ENCODE results near the gene ADAMTSL5. TPM values are rescaled to one million over a fixed set of nuclear protein-coding genes. Genes with fewer than 3 reads are reported as not detected.

ADAMTSL5 gene
- total and polyA plus RNA-seq, 2 of the 8 experiments (the other 6 are each of a cell fraction or from before 2014, with no cell fraction given) = 0.82 to 0.99 TPM

DNA sequence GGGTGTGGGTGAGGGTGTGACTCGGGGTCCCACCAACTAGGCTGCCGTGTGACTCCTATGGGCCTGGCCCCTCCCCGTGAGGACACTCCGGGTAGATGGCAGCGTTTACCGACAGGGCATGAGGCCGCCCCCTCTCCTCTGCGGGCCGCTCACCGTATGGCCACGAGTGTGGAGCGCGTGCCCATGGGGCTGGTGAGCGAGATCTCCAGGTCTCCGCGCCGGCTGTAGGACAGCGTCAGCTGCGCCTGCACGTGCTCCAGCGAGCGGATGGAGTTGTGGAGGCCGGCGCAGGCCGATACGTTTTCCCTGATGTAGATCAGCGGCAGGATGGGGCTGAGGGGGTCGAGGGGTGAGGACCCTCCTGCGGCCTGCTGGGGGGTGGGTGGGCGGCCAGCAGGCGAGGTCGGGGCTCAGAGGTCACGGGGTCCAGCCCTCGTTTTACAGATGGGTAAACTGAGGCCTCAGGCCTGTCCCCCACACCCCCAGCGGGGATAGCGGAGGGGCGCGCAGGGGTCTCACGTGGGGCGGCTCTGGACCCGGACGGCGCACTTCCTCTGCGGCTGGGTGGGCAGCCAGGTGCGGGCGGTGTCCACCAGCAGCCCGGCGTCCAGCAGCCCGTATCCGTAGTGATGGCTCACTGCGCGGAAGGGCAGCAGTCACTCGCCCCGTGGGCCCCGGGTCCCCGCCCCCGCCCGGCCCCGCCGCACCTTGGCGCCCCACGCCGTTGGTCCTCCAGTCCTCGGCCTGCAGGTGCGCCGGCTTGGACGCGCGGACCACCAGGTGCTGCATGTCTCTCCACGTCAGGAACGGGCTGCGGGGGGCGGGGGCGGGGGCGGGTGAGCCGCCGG lies 29.5 kb downstream of the ADAMTSL5 start:
- H3K79me2 ChIP-seq (ENCODE audit: control insufficient read depth in 1 of 2, insufficient read depth in 2 of 2, low read length in 2 of 2) = no peaks in the 10 kb centered on the region
- POLR2A ChIA-PET (ENCODE audit: partially characterized antibody) = no interaction called here
- no peak overlapping the region for H2BK12ac ChIP-seq (ENCODE audit: low read depth, low read length)
- CTCF ChIA-PET (ENCODE audit: partially characterized antibody) = no interaction called here
- H2BK120ac ChIP-seq (replicated peaks; ENCODE audit: low read depth, low read length) = no peak overlapping the region
- no peak overlapping the region for H3K14ac ChIP-seq (ENCODE audit: insufficient read length)
- peak overlapping the region; percentile 68; the same call in 1 of the 2 replicates for H4K8ac ChIP-seq (ENCODE audit: extremely low read depth, insufficient read depth, low read length)
- H3K36me3 ChIP-seq (ENCODE audit: control insufficient read depth in 2 of 4, insufficient read depth in 4 of 4, low read length in 3 of 4) = no peaks in the 10 kb centered on the region
- no peak overlapping the region for H3K4me2 ChIP-seq (ENCODE audit: insufficient read depth in 1 of 2, low read depth in 2 of 2, low read length in 2 of 2)
- H3K4me3 ChIP-seq (ENCODE audit: extremely low read depth in 1 of 4, insufficient read depth in 2 of 4, low read depth in 3 of 4, low read length in 4 of 4) = no peak overlapping the region
- H3K27me3 ChIP-seq (replicated peaks in 1 of 4; ENCODE audit: control insufficient read depth in 3 of 4, extremely low read depth in 1 of 4, insufficient read depth in 3 of 4, low read length in 3 of 4) = no peaks in the 10 kb centered on the region
- H2BK5ac ChIP-seq (ENCODE audit: low read depth, low read length) = no peak overlapping the region
- FAIRE-seq (no peak), DNase-seq (ENCODE audit: low read depth in 1 of 2, low spot score in 2 of 2) (no peak)
- H3K27ac ChIP-seq (ENCODE audit: low read depth, low read length) = no peak overlapping the region
- no peaks in the 10 kb centered on the region for H4K20me1 ChIP-seq (replicated peaks in 1 of 2; ENCODE audit: control insufficient read depth in 1 of 2, insufficient read depth in 2 of 2, low read length in 2 of 2)
- no peak overlapping the region for H2AFZ ChIP-seq (ENCODE audit: low read length)
- H3K9ac ChIP-seq (replicated peaks in 1 of 4; ENCODE audit: extremely low read depth in 1 of 4, low read depth in 3 of 4, low read length in 3 of 4) = no peak overlapping the region
- no peak overlapping the region for H2BK15ac ChIP-seq (ENCODE audit: low read length)
- H3K4me1 ChIP-seq (replicated peaks in 1 of 4; ENCODE audit: control insufficient read depth in 3 of 4, insufficient read depth in 4 of 4, low read length in 3 of 4) = no peaks in the 10 kb centered on the region
- no peak overlapping the region for H2AK5ac ChIP-seq (ENCODE audit: low read depth, low read length)
- no peak overlapping the region for H4K5ac ChIP-seq (ENCODE audit: insufficient read length, low read depth, low read length)
- H3K23ac ChIP-seq (ENCODE audit: insufficient read length) = no peak overlapping the region
- no peaks in the 10 kb centered on the region for H3K9me3 ChIP-seq (ENCODE audit: insufficient read depth in 2 of 2, low read depth in 1 of 2, low read length in 1 of 2)
- no peak overlapping the region for H2BK20ac ChIP-seq (ENCODE audit: low read length)
- H3K56ac ChIP-seq (replicated peaks; ENCODE audit: insufficient read length, low read depth, low read length) = no peak overlapping the region
- H3K23me2 ChIP-seq (ENCODE audit: low read depth, low read length) = peaks cover 4% of the 10 kb centered on the region; the same call in 1 of the 2 replicates
- H4K91ac ChIP-seq (replicated peaks; ENCODE audit: insufficient read length, low read length) = no peak overlapping the region
- WGBS, 2 experiments (ENCODE audit: extremely low coverage in 1 of 2, insufficient coverage in 1 of 2, insufficient read length in 1 of 2, insufficient replicate concordance in 2 of 2, low coverage in 1 of 2, low lambda C conversion rate in 2 of 2, missing lambda C conversion rate in 1 of 2) = 94% methylated on average over 23 of the region's 77 CpGs; no CpG with 5 or more reads in 1 of the 2 experiments
- H3K4ac ChIP-seq (replicated peaks; ENCODE audit: insufficient read length, low read depth, low read length) = no peak overlapping the region
- no peak overlapping the region for H3K18ac ChIP-seq (ENCODE audit: extremely low read depth, low read length)
- H3K79me1 ChIP-seq (ENCODE audit: low read depth, low read length) = no peaks in the 10 kb centered on the region; the same call in 1 of the 2 replicates
- TF ChIP-seq JUN (IDR thresholded peaks at IDR 0.05; ENCODE audit: low read depth, low read length) (no peak), SIX5 (IDR thresholded peaks at IDR 0.05; ENCODE audit: low read depth, low read length) (no peak), TAF7 (optimal IDR thresholded peaks at IDR 0.05; ENCODE audit: borderline replicate concordance, low read depth, low read length) (no peak), CHD1 (IDR thresholded peaks at IDR 0.05; ENCODE audit: low read depth, low read length) (no peak), POU5F1 (IDR thresholded peaks at IDR 0.05; ENCODE audit: low read depth, low read length) (no peak), HDAC6 (IDR thresholded peaks at IDR 0.05; ENCODE audit: low read depth, low read length) (no peak), RAD21 (IDR thresholded peaks at IDR 0.05 in 1 of 2, conservative IDR thresholded peaks at IDR 0.05 in 1 of 2; ENCODE audit: low read depth in 2 of 2, low read length in 2 of 2) (no peak), MAFK (IDR thresholded peaks at IDR 0.05; ENCODE audit: low read depth, low read length) (no peak)
- TF ChIP-seq, protein P1, sequence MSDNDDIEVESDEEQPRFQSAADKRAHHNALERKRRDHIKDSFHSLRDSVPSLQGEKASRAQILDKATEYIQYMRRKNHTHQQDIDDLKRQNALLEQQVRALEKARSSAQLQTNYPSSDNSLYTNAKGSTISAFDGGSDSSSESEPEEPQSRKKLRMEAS (IDR thresholded peaks at IDR 0.05) = no peak
